DMS53 treated with DMSO at 0.1 percent for 48 hours (cell line): Measurements from ENCODE around the gene SUZ12.
"Not testable (repeated sequence)": the region's sequence is repeated elsewhere in the genome, so short reads cannot be mapped to it uniquely, and the experiment has no call there.

Source experiments
- DNase-seq: peaks from one replicate; lab custom pipeline; 2025; ENCODE audit not compliant: unreplicated experiment; lab: John Stamatoyannopoulos, UW

SUZ12 gene

DNA sequence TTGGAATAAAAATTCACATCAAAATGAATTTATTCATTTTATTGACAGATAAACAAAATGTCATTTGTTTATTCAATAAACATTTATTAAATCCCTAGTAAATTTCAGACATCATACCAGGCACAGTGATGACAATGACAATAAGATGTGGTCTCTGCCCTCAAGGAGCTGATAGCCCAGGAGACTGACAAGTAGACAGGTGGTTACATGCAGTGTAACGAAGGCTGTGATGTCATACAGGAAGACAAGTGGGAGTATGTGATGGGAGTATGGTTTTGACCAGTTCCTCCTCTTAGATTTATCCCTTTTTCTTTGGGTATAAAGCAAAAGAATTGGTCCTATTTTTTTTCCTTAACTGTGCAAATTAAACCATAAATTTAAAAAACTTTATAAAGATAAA, 97.0 kb downstream of the SUZ12 start:
- not testable (repeated sequence) for DNase-seq

DNA sequence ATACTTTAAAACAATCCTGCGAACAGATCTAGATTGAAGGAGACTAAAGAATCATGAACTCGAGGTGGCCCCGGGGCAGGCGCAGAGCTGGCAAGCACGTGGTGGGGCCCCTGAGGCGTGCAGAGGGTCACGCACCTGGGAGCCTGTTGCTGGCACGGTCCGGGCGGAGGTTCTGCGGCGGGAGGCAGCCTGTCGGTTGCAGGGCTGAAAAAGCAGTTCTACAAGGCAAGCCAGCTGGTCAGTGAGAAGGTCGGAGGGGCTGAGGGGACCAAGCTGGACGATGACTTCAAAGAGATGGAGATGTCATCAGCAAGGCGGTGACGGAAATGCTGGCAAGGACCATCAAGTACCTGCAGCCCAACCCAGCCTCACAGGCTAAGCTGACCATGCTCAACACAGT, 103.4 kb downstream of the SUZ12 start:
- DNase-seq, result not testable (repeated sequence)

DNA sequence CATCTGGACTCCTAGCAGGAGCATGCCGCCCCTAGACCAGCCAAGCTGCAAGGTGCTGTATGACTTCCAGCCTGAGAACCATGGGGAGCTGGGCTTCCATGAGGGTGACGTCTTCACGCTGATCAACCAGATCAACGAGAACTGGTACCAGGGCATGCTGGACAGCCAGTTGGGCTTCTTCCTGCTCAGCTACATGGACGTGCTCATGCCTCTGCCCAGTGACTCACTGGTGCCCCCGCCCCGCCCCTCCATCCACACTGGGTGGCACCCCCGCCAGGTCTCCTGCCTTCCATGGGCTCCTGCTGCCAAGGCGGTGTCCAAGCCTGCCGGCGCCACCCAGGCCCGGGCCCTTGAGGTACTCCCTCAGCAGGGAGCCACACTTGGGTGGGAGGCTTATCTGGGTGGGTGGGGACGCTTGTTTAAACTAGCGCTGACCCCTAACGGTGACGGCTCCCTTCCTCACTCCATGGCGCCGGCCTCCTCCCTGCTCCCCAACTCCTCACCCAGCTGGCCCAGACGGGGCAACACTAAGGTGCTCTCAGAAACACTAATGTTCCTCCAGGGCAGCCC, 104.6 kb downstream of the SUZ12 start:
- not testable (repeated sequence) for DNase-seq

DNA sequence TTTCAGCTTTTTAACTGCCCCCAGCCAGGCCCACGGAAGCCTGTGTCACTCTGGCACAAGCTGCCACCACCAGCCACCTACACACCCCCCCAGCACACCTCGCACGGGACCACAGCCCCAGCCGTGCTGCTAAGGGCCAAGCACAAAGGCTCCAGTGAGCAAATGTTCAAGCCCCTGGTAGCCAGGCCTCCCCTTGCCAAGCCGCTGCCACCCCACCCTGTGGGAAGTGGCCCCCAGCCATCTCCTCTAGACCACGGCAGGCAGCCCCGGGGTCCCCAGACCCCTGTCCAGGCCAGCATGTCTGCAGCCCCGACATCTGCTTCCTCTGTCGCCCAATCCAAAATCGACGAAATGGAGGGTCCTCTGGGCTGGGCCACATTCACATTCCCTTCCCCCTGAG, 105.5 kb downstream of the SUZ12 start:
- DNase-seq, result not testable (repeated sequence)

DNA sequence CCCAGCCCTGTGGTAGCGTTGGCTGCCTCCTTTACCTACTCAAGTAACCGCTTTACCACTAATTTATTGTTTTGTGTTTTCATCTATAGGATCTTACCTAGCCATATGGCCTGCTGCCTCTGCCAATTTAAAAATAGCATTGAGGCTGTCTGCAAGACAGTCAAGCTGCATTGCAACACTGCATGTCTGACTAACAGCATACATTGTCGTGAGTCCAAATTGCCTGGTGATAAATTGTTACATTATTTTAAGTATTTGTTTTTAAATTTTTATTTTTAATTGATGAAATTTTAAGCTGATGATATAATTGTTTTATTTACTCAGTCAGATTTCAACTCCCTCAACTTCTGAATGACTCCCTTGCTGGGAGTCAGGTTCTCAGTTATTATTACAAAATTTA, 108.8 kb downstream of the SUZ12 start:
- DNase-seq, result not testable (repeated sequence)

- DNase-seq, result not testable (repeated sequence)
These were observed 110.9 kb downstream of the SUZ12 start for GRCh38 chr17:32047663-32048062.
